ENCODE results near the gene CNNM1.

CNNM1 gene

GRCh38 chr10:99387071-99387470, 57.9 kb downstream of the CNNM1 start:
- Histone ChIP-seq H4K20me1 (ENCODE audit: insufficient read depth) (no peaks in the 10 kb centered on the region), H3K4me1 (ENCODE audit: low read depth, poor library complexity, severe bottlenecking) (peaks cover 7% of the 10 kb centered on the region), H3K4me3 (IDR thresholded peaks at IDR 0.05; ENCODE audit: insufficient read depth, low read depth, low read length) (no peak overlapping the region), H3K79me2 (ENCODE audit: insufficient read depth, low read depth) (no peaks in the 10 kb centered on the region), H3K27ac (no peak overlapping the region), H3K27me3 (ENCODE audit: insufficient read depth, low read depth) (no peaks in the 10 kb centered on the region), H2AFZ (ENCODE audit: low read depth) (no peak overlapping the region), H3K4me2 (no peak overlapping the region), H3K9ac (no peak overlapping the region), H3K36me3 (ENCODE audit: insufficient read depth) (no peaks in the 10 kb centered on the region)
- no peak for TF ChIP-seq CTCF (conservative IDR thresholded peaks at IDR 0.05; ENCODE audit: low read depth, low read length)

DNA sequence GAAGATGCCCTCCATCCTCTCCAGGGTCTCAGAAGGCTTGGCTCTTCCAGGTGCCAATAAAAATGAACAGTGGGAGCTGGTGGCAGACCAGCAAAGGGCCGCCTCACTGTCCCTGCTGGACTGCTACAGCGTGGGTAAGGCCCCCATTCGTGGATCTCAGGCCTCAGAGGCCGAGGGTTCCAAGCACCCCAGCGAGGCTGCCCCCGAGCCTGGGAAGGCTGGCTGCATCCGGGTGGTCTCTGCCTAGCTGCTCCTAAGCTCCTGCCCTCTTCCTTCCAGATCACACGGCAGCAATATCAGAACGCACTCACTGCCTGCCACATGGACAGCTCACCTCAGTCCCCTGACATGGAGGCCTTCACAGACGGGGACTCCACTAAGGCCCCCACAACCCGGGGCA, 58.4 kb downstream of the CNNM1 start:
- no peaks in the 10 kb centered on the region for H4K20me1 ChIP-seq (ENCODE audit: insufficient read depth)
- no peak overlapping the region for H2AFZ ChIP-seq (ENCODE audit: low read depth)
- peaks cover 4% of the 10 kb centered on the region for H3K4me1 ChIP-seq (ENCODE audit: low read depth, poor library complexity, severe bottlenecking)
- no peaks in the 10 kb centered on the region for H3K36me3 ChIP-seq (ENCODE audit: insufficient read depth)
- H3K79me2 ChIP-seq (ENCODE audit: insufficient read depth, low read depth): no peaks in the 10 kb centered on the region
- TF ChIP-seq CTCF (conservative IDR thresholded peaks at IDR 0.05; ENCODE audit: low read depth, low read length): no peak
- no peak overlapping the region for H3K9ac ChIP-seq
- H3K4me2 ChIP-seq: no peak overlapping the region
- H3K4me3 ChIP-seq (IDR thresholded peaks at IDR 0.05; ENCODE audit: insufficient read depth, low read depth, low read length): no peak overlapping the region
- no peak overlapping the region for H3K27ac ChIP-seq
- no peaks in the 10 kb centered on the region for H3K27me3 ChIP-seq (ENCODE audit: insufficient read depth, low read depth)

- Histone ChIP-seq H3K4me1 (ENCODE audit: low read depth, poor library complexity, severe bottlenecking) (peaks cover 4% of the 10 kb centered on the region), H3K79me2 (ENCODE audit: insufficient read depth, low read depth) (no peaks in the 10 kb centered on the region), H4K20me1 (ENCODE audit: insufficient read depth) (no peaks in the 10 kb centered on the region), H3K27ac (no peak overlapping the region), H3K36me3 (ENCODE audit: insufficient read depth) (no peaks in the 10 kb centered on the region), H3K9ac (no peak overlapping the region), H2AFZ (ENCODE audit: low read depth) (no peak overlapping the region), H3K4me3 (IDR thresholded peaks at IDR 0.05; ENCODE audit: insufficient read depth, low read depth, low read length) (no peak overlapping the region), H3K27me3 (ENCODE audit: insufficient read depth, low read depth) (no peaks in the 10 kb centered on the region), H3K4me2 (no peak overlapping the region)
- TF ChIP-seq CTCF (conservative IDR thresholded peaks at IDR 0.05; ENCODE audit: low read depth, low read length): no peak
Measured at GRCh38 chr10:99389729-99390480, 60.7 kb downstream of the CNNM1 start.

DNA sequence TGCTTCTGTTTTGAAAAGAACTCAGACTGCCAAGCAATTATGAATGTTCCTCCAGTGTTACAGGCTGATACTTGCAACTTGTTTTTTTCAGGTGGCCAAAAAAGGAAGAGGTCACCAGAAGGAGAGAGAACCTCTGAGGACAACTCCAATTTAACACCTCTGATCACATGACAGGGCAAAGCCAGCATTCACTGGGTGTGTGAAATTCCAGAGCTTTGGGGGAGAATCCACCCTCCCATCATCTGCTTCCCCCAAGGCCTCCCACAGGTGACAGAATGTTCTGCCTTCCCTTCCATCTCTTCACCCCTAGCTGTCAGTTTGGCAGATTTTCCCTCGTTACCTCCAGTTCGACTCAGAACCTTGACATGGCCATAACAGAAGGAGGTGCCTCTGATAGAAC, 62.2 kb downstream of the CNNM1 start:
- no peak overlapping the region for H3K27ac ChIP-seq
- H3K4me3 ChIP-seq (IDR thresholded peaks at IDR 0.05; ENCODE audit: insufficient read depth, low read depth, low read length): no peak overlapping the region
- H3K79me2 ChIP-seq (ENCODE audit: insufficient read depth, low read depth): no peaks in the 10 kb centered on the region
- H3K4me1 ChIP-seq (ENCODE audit: low read depth, poor library complexity, severe bottlenecking): no peaks in the 10 kb centered on the region
- H3K36me3 ChIP-seq (ENCODE audit: insufficient read depth): no peaks in the 10 kb centered on the region
- H3K4me2 ChIP-seq: no peak overlapping the region
- no peak overlapping the region for H3K9ac ChIP-seq
- no peaks in the 10 kb centered on the region for H3K27me3 ChIP-seq (ENCODE audit: insufficient read depth, low read depth)
- no peaks in the 10 kb centered on the region for H4K20me1 ChIP-seq (ENCODE audit: insufficient read depth)
- H2AFZ ChIP-seq (ENCODE audit: low read depth): no peak overlapping the region
- TF ChIP-seq CTCF (conservative IDR thresholded peaks at IDR 0.05; ENCODE audit: low read depth, low read length): no peak
